HS-5 (cell line): ENCODE results near the gene CCDC57.
"Not testable (repeated sequence)": the region's sequence is repeated elsewhere in the genome, so short reads cannot be mapped to it uniquely, and the experiment has no call there.

ENCODE experiments used
- DNase-seq: peaks from one replicate; pipeline ENCODE4 v3.0.0-alpha.2; 2012; ENCODE audit warnings: low read depth

CCDC57 gene

GRCh38 chr17:82175951-82176350, 36.7 kb downstream of the CCDC57 start:
- no peak for DNase-seq

GRCh38 chr17:82175201-82175600, 37.4 kb downstream of the CCDC57 start:
- DNase-seq: no peak

GRCh38 chr17:82174042-82174857, 38.4 kb downstream of the CCDC57 start:
- not testable (repeated sequence) for DNase-seq

GRCh38 chr17:82173351-82174041, 39.1 kb downstream of the CCDC57 start:
- DNase-seq: no peak

- no peak for DNase-seq
Observed at GRCh38 chr17:82172486-82173160, 40.0 kb downstream of the CCDC57 start.

- no peak for DNase-seq
Observed at GRCh38 chr17:82171750-82172375, 40.8 kb downstream of the CCDC57 start.

- no peak for DNase-seq
Observed at GRCh38 chr17:82170412-82170961, 42.2 kb downstream of the CCDC57 start.

GRCh38 chr17:82168568-82168967, 44.1 kb downstream of the CCDC57 start:
- DNase-seq: no peak

GRCh38 chr17:82167028-82167427, 45.6 kb downstream of the CCDC57 start:
- DNase-seq: no peak

- no peak for DNase-seq
Observed at GRCh38 chr17:82164853-82165252, 47.8 kb downstream of the CCDC57 start.

- no peak for DNase-seq
Observed at GRCh38 chr17:82161216-82161615, 51.4 kb downstream of the CCDC57 start.

- DNase-seq: no peak
Observed at GRCh38 chr17:82160075-82160474, 52.6 kb downstream of the CCDC57 start.

GRCh38 chr17:82158825-82159224, 53.8 kb downstream of the CCDC57 start:
- no peak for DNase-seq

GRCh38 chr17:82157046-82158035, 55.3 kb downstream of the CCDC57 start:
- DNase-seq: no peak

GRCh38 chr17:82156284-82156925, 56.2 kb downstream of the CCDC57 start:
- no peak for DNase-seq

GRCh38 chr17:82155606-82156005, 57.0 kb downstream of the CCDC57 start:
- DNase-seq: no peak

- no peak for DNase-seq
Observed at GRCh38 chr17:82154881-82155331, 57.7 kb downstream of the CCDC57 start.

GRCh38 chr17:82153745-82154375, 58.8 kb downstream of the CCDC57 start:
- DNase-seq: no peak

GRCh38 chr17:82153295-82153691, 59.3 kb downstream of the CCDC57 start:
- no peak for DNase-seq
